ENCODE results near the gene EHBP1.

EHBP1 gene

GRCh38 chr2:63092857-63093256, 387.3 kb downstream of the EHBP1 start:
- no peak for DNase-seq

GRCh38 chr2:63093502-63093901, 388.0 kb downstream of the EHBP1 start:
- no peak for DNase-seq

All from DMS153 (cell line).